Astrocyte of the spinal cord (primary cell): ENCODE results near the gene CXCL12.

ENCODE experiments used
- DNase-seq: peaks from one replicate; pipeline ENCODE4 v3.0.0; 2011; ENCODE audit warnings: low read depth, low spot score
- H3K4me3 ChIP-seq: 2 replicates; pipeline ENCODE4 v1.5.1; 2011; ENCODE audit warnings: low read depth, mild to moderate bottlenecking, low read length, moderate library complexity
- CTCF ChIP-seq: IDR thresholded peaks from 2 replicates; pipeline ENCODE4 v1.5.1; 2012; ENCODE audit warnings: low read depth, mild to moderate bottlenecking, low read length, inconsistent platforms
- in situ Hi-C: cut with HindIII; loops from 2 replicates; pipeline ENCODE4 v1.10.0; 2017; ENCODE audit warnings: low sequenced_read_pairs

CXCL12 gene

GRCh38 chr10:44416936-44417335 is 32.0 kb upstream of the CXCL12 start:
- in situ Hi-C loops = no loop called here
- no peak for TF ChIP-seq CTCF
- no peak for DNase-seq
- no peak overlapping the region for H3K4me3 ChIP-seq

GRCh38 chr10:44416021-44416771 is 31.3 kb upstream of the CXCL12 start:
- no peak for TF ChIP-seq CTCF
- H3K4me3 ChIP-seq = no peak overlapping the region
- no peak for DNase-seq
- in situ Hi-C loops = no loop called here

- in situ Hi-C loops = no loop called here
- DNase-seq = no peak
- no peak overlapping the region for H3K4me3 ChIP-seq
- no peak for TF ChIP-seq CTCF
These were observed 30.2 kb upstream of the CXCL12 start for GRCh38 chr10:44415121-44415520.

- in situ Hi-C loops = no loop called here
- no peak for DNase-seq
- no peak overlapping the region for H3K4me3 ChIP-seq
- TF ChIP-seq CTCF = no peak
These were observed 28.5 kb upstream of the CXCL12 start for GRCh38 chr10:44413416-44413815.

- in situ Hi-C loops = no loop called here
- no peak for TF ChIP-seq CTCF
- no peak for DNase-seq
- no peak overlapping the region for H3K4me3 ChIP-seq
These were observed 26.4 kb upstream of the CXCL12 start for GRCh38 chr10:44411251-44411650.

- in situ Hi-C loops = no loop called here
- no peak overlapping the region for H3K4me3 ChIP-seq
- TF ChIP-seq CTCF = no peak
- DNase-seq = no peak
These were observed 20.0 kb upstream of the CXCL12 start for GRCh38 chr10:44404741-44405437.
